Ammon's horn (tissue), 1 donor: ENCODE measurements around the gene KRT6B.
"Not testable (repeated sequence)": the region's sequence is repeated elsewhere in the genome, so short reads cannot be mapped to it uniquely, and the experiment has no call there.

Experiments
- DNase-seq: peaks from one replicate; pipeline ENCODE4 v3.0.0-alpha.2; 2016; ENCODE audit warnings: low spot score

Gene KRT6B

DNA sequence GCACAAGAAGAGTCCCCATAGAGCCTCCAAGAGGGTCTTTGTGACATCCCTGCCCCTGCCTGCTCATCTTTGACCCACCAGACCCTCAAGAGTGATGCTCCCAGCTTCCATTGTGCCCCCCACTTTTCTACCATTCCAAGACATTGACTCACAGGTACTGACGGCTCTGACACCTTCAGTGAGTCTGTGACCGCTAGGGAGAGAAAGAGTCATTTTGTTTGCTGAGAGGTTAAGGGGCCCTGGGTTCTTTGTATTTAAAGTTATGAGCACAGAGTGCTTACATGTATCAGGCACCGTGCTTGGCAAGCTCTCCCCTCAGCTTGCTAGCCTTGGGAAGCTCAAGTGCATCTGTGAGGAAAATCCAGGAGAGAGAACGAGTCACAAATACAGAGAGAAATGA lies 38.7 kb downstream of the KRT6B start:
- no peak for DNase-seq

DNA sequence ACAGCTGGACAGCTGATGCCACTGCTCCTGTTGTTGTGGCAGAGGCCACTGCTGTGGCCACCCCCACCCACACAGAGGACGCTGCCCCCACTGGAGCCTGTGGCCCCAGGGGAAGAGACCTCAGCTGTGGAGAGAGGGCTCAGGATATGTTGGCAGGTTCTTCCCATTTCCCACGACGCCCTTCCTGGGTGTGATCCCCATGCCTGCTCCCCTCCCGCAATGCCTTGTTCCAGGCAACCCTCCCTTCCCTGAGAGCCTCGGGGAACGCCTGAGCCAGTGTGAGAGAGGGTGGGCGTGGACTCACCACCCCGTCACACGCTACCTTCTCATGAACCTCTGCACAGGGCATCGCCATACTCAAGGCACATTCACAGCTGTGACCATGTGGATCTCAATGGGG lies 40.1 kb downstream of the KRT6B start:
- no peak for DNase-seq

DNA sequence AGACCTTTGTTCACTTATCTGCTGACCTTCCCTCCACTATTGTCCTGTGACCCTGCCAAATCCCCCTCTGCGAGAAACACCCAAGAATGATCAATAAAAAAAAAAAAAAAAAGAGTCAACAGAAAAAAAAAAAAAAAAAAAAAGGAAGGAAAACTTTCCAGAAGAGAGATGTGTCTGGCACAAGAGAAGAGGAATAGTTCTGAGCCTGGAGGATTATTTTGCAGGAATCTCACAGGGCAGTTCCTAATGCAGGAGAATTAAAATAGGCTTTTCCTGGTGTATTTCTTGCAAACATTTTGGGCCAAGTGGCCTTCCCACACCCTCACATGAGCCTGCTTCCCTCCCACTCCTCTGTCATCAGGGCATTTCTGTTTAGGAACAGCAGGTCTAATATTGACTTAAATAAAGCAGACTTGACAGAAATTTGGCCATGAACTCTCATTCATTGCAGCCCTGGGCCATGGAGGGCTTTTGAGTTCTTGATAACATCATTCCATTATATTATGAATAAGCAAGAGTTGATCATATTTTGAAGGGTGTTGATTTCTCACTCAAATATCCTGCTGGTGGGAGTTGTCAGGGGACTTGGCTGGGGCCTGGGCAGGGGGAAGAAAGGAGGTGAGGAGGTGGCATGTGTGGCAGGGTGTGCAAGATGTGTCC lies 41.2 kb downstream of the KRT6B start:
- DNase-seq, result not testable (repeated sequence)

DNA sequence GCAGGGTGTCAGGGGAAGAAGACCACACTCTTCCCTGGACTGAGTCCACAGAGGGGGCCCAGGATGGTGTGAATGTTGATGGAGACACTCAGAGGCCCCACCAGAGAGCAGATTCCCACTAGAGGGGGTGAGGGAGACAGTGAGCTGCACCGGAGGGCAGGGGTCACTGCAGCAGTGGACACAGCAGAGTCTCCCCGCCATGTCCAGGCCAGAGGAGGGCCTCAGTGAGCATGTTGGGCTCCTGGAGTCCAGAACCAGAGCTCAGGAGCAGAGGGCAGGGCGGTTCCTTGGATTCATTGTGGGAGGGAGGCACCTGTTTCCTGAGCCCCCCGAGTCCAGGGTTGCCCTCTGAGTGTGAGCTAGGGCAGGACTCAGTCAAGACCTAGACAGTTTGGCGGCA lies 44.0 kb downstream of the KRT6B start:
- no peak for DNase-seq

DNA sequence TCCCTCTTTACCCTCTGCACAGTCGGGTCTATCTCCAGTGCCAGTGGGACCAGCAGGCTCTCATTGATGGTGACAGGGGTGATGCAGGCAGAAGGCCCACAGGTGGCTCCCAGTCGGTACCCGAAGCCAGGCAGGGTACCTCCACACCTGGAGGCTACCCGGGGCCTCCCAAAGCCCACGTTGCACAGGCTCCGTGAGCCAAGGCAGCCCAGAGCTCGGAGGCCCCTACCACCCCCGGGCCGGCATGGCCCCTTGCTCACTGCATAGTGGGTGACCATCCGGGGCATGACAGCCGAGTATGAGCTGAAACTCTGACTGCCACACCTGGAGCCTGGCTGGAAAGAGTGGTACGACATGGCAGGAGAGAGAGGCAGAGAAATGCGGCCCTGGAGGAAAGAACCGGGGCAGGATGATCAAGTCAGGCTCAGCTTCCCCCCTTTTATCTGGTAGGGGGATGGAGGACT lies 46.0 kb downstream of the KRT6B start, which contains the start of gene KRT82:
Gene KRT82, minus strand, starts transcription at position 414 of the 464 bp plus-strand sequence. Its CDS starts 58 bp downstream, at position 356.
- DNase-seq, result no peak

DNA sequence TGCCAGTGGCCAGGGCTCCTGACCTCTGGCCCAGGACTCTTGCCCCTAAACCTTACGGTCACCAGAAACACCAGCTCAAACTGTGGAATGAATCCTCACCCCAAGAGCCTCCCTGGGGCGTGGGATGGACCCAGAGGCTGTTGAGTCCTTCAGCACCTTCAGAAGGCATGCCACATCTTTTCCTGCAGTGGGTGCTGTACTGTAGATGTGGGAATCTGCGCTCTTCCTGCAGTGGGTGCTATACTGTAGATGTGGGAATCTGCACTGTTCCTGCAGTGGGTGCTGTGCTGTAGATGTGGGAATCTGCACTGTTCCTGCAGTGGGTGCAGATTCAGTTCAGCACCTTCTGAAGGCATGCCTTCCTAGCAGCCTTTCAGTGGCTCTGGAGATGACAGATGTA lies 47.0 kb downstream of the KRT6B start:
- no peak for DNase-seq

DNA sequence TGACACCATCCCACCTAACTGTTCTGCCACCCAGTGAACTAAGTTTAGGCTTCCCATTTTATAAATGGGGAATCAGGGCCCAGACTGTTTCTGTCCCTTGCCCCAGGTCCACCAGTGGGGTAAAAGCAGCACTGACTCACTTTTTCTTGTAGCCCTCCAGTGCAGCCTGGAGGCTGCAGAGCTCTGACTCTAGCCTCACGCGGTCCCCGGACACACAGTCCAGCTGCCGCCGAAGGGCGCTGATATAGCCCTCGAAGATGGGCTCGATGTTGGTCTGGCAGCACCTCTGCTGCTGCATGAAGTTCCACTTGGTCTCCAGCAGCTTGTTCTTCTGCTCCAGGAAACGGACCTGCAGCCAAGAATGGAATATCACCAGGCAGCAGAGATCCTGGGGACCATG lies 48.4 kb downstream of the KRT6B start:
- DNase-seq, result no peak

DNA sequence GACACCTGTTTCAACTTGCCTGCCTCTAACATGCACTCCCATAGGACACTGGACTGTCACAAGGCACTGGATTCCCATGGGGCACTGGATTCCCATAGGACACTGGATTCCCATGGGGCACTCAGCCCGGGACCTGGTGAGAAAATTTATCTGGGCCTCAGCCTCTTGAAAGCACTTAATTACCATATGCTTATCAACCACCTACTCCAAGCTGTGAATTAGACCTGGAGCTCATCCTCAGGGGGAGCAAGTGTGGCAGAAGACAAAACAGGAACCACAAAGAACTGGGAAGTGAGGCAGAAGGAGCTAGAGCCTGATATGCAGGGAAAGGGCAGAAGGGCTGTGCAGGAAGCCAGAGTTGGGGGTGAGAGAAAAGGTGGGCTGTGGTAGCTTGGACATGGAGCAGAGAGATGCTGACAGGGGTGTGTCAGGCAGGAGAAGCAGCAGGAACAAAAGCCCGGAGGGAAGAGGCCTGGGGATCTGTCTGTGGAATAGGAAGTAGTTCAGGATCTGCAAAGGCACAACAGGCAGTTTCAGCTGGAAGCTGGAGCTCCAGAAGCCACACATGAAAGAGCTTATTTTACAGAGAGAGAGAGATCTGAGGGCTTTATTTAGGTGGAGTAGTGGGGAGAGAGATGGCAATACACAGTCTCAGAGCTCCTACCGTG lies 48.9 kb downstream of the KRT6B start:
- no peak for DNase-seq

DNA sequence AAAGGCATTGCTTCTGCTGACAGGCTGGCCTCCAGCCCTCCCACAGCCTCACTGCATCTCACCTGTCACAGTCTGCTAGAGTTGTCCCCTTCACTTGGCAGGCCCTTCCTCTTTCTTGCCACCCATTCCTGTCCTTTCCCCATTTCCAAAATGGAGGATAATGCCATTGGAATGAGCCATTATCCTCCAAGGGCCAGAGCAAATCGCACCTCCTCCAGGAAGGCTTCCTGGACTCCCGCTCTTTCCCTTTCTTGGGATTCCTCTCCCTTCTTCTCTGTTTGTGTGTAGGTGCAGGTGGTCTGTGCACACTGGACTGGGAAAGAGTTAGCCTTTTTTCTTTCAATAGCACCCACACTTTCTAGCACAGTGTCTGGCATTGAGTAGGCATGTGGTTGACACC lies 49.6 kb downstream of the KRT6B start:
- DNase-seq, result no peak

DNA sequence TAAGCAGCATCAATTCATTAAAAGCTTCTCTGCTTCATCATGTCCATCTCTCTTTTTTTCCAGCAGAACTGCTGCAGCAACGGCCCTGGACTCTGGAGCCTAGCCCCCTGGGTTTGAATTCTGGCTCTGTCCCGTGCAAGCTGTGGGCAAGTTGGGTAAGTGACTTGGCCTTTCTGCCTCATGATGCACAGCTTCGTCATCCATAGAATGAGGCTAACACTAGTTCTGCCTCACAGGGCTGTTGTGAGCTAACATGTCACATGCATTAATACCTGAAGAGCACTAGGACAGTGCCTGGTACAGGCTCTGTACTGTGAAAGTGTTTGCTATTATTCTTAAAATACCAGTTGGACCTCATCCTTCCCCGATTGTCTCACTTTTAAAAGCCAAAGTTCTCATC lies 50.0 kb downstream of the KRT6B start:
- no peak for DNase-seq

DNA sequence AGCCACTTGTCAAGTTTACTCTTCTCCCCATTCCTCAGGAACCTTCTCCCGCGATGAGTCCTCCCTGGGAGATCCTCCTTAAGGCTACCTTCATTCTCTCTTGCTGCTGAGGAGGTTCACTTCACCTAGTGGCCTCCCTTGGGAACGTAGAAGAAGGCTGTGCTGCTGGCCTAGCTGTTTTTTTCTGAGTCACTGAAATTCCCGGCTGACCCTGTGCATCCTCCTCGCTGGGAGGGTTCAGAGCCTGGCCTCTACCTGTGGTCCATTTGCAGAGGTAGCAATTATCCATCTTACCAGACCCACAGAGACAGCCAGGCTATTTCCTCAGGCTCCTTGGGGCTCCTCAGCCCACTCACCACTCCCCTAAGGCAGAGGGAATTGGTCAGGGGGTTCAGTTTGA lies 50.4 kb downstream of the KRT6B start:
- DNase-seq, result no peak

DNA sequence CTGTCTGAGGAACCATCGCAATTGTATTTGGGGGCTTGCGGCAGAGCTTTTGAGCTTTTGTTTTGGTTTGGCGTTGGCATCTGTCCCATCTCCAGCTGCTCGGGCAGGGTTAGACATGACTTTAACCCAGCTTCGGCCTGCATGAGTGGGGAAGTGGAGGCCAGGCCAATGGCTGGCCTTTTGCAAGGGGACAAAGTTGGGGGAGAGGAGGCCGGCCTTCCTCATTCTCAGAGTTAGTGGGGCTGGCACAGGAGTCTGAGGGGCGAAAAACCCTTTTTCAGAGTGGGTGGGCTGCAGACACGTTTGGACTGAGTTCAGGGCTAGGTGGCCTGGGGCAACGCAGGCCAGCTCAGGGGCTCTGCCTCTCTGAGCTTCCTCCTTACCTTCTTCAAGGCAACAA lies 51.0 kb downstream of the KRT6B start:
- DNase-seq, result no peak

DNA sequence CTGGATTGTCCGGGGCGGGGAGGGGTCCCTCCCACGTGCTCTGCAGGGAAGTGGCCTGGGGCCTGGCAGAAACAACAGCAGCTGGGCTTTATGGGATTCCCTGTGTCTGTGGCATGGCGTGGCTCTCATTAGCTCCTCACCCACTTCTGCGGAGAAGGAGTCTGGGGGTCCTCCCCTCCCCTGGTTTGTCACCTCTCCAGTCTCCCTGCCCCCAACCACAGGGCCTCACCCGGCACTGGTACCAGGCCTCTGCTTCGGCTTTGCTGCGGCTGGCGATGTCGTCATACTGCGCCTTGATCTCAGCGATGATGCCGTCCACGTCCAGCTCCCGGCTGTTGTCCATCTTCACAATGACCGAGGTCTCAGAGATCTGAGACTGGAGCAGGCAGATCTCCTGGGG lies 52.2 kb downstream of the KRT6B start:
- DNase-seq, result no peak

DNA sequence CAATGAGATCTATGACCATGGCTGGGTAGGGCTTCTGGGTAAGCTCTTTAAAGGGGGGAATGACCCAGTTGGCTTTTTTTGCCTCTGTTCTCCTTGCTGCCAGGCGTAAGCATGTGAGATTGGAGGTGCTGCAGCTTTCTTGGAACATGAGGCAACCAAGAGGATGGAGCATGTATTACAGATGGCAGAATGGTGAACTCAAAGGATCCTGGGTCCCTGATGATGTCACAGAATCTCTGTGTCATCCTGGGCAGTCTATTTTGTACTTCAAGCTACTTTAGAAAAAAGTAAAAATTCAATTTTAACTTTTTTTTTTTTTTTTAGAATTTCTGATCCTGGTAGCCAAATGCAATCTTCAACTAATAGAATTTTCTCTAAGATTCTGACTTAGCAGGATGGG lies 53.8 kb downstream of the KRT6B start:
- no peak for DNase-seq

DNA sequence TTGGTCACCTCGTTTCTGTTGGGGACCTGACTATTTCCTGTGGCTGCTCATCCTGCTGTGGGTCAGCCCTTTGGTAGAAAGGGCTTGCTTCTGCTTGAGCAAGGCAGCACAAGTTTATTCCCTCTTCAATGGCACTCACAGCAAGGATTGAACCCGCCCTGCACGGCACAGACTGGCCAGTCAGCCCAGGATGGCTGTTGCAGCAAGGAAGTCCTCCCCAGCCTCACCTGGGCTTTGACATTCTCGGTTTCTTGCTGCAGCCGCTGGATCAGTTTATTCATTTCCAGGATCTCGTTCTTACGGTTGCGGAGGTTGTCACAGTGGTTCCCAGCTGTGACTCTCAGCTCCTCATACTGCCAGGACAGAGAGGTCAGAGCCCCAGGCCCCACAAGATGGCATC lies 55.3 kb downstream of the KRT6B start:
- DNase-seq, result no peak
